Daoy (cell line): ENCODE results near the gene ADCK1. TPM values are rescaled to one million over a fixed set of nuclear protein-coding genes. Genes with fewer than 3 reads are reported as not detected.

Experiments
- total RNA-seq: library from RNA; depleted of rRNA; stranded (reverse); fragments of >200 nt; shearing (Covaris generic); gene quantifications from 2 replicates; pipeline ENCODE4 v1.2.3, GENCODE V29; 2014; rRNA removed

Gene ADCK1
- total RNA-seq, 1 experiment from 2014 or later: 5.4 TPM

Other genes with a start within 250 kb of the ADCK1 start
- 19.5 and 26.3 TPM in 2 replicates for gene SPTLC2, start 183.5 kb upstream of the ADCK1 start, total RNA-seq
- 17.9 and 25.2 TPM in 2 replicates for gene ALKBH1, start 92.1 kb upstream of the ADCK1 start, total RNA-seq
- gene SLIRP, start 92.0 kb upstream of the ADCK1 start, total RNA-seq: 1,732 and 2,044 TPM in 2 replicates
- gene SNW1, start 39.0 kb upstream of the ADCK1 start, total RNA-seq: 133 and 175 TPM in 2 replicates